ENCODE data around the gene MT1HL1. TPM values are rescaled to one million over a fixed set of nuclear protein-coding genes. Genes with fewer than 3 reads are reported as not detected.
"Not testable (repeated sequence)": the region's sequence is repeated elsewhere in the genome, so short reads cannot be mapped to it uniquely, and the experiment has no call there.

The MT1HL1 gene
- total RNA-seq, 1 experiment from 2014 or later: not detected

GRCh38 chr1:236981431-236981830, 22.8 kb downstream of the MT1HL1 start:
- DNase-seq (ENCODE audit: extremely low read depth, low read depth): not testable (repeated sequence)

DNA sequence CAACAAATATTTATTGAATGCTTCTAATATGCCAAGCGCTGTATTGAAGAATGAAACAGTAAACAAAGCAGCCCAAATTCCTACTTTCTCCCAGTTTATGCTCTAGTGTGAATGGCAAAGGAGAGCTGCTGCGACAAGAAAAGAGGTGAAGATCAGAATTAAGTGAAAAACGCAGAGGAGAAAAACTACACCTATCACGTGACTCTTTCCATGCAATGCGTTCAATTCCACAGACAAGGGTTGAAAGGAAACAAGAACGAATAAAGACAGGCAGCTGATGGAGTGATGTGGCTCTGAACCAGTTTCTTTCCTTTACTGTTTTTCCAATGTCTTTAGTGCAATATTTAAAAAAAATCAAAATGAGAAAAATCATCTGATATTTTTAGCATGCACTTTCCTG, 23.6 kb downstream of the MT1HL1 start:
- no peak for DNase-seq (ENCODE audit: extremely low read depth, low read depth)

- DNase-seq (ENCODE audit: extremely low read depth, low read depth): no peak
Measured at GRCh38 chr1:236979149-236979900, 24.9 kb downstream of the MT1HL1 start.

DNA sequence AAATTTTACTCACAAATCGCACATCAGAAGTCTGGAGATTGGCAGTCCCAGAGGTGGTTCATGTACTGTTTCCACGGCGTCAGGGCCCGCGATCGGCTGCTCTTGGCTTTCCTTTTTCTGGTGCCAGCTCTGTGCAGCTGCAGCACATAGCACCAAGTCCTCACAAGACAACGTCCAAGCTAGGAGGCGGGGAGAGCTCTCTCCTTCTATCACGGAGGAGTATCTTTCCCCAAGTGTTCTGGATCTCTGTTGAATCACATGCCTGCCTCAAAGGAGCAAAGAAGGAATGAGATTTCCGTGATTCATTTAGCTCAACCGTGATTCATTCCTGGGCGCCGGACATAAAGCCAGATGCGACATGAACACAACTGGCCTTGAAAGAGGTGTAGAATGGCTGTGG, 25.5 kb downstream of the MT1HL1 start:
- DNase-seq (ENCODE audit: extremely low read depth, low read depth): no peak

- DNase-seq (ENCODE audit: extremely low read depth, low read depth): no peak
Measured at GRCh38 chr1:236975461-236975860, 28.8 kb downstream of the MT1HL1 start.

- DNase-seq (ENCODE audit: extremely low read depth, low read depth): not testable (repeated sequence)
Measured at GRCh38 chr1:236974025-236974424, 30.2 kb downstream of the MT1HL1 start.

DNA sequence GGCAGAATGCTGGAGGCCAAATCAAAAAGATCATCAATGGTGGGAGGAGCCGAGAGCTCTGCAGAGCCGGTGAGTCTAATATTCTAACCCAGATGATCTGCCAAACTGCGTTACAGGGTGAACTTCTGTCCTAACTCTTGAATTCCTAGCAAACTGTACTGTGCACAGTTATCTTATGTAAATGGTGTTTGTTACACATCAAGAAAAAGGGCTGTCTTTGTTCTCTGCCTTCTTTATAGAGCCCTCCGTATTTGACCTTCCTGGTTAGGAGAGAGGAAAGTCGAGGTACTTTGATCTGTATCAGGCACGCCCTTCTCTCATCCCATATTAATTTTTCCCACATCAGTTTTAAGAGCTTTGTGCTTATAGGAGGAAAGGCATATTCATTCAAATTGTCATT, 37.6 kb downstream of the MT1HL1 start:
- no peak for DNase-seq (ENCODE audit: extremely low read depth, low read depth)

DNA sequence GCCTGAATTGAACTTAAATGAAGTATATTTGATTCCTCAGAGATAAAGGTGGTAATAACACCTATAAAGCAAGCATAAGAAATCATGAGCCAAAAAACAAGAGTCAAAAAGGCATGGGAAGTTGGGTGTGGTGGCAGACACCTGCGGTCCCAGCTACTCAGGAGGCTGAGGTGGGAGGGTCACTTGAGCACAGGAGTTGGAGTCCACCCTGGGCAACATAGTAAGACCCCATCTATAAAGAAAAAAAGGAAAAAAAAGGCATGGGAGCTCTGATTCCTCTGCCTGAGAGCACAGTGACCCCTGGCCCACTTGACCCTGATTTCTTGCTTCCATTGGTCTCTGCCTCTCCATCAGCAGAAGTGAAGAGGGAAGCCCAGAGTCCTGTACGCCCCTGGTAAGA, 40.3 kb downstream of the MT1HL1 start:
- no peak for DNase-seq (ENCODE audit: extremely low read depth, low read depth)

DNA sequence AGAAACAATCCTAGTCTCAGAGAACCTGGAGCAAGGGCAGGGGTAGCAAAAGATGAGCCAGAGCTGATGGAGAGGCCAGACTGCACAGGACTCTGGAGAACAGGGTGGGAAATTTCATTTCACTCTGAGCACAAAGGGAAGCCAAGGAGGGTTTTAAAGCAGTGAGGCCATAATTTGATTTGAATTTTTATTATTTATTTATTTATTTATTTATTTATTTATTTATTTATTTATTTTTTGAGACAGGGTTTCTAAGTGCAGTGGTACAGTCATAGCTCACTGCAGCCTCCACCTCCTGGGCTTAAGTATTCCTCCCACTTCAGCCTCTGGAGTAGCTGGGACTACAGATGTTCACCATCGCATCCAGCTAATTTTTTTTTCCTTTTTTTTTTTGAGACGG, 45.1 kb downstream of the MT1HL1 start:
- DNase-seq (ENCODE audit: extremely low read depth, low read depth): no peak

GRCh38 chr1:236957235-236957634, 47.0 kb downstream of the MT1HL1 start:
- DNase-seq (ENCODE audit: extremely low read depth, low read depth): no peak

Other genes starting within 250 kb of the MT1HL1 start
- 26.4 and 29.4 TPM in 2 replicates for gene MTR, start 209.1 kb downstream of the MT1HL1 start, total RNA-seq (2014; rRNA removed; shearing (Covaris generic))
- gene RYR2, start 37.7 kb upstream of the MT1HL1 start, total RNA-seq (2014; rRNA removed; shearing (Covaris generic)): 3.6 and 4.7 TPM in 2 replicates

All from NCI-H460 (cell line).